ENCODE data around the gene F13A1.

The F13A1 gene

GRCh38 chr6:6319952-6320811, at the start of gene F13A1:
Gene F13A1 (minus strand): TSS chr6:6320662. CDS start chr6:6318664, 1,998 bp downstream.
- DNase-seq = no peak

DNA sequence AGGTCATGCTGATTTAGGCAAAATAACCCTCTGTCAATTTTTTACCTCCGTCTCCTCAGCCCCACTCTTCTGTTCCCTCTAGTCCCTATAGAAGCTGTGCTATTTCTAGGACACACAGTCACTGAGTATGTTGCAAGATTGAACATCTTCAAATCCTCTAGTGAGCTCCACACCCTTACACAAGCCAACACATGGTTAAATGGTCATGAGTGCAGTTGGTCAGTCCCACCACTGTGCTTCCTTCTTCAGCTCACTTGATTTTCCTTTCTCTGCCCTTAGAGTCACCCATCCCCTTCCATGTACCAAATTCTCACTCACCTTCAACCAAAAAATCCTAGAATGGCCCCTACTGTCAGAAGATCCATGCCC, 48.2 kb upstream of the F13A1 start:
- DNase-seq = no peak

DNA sequence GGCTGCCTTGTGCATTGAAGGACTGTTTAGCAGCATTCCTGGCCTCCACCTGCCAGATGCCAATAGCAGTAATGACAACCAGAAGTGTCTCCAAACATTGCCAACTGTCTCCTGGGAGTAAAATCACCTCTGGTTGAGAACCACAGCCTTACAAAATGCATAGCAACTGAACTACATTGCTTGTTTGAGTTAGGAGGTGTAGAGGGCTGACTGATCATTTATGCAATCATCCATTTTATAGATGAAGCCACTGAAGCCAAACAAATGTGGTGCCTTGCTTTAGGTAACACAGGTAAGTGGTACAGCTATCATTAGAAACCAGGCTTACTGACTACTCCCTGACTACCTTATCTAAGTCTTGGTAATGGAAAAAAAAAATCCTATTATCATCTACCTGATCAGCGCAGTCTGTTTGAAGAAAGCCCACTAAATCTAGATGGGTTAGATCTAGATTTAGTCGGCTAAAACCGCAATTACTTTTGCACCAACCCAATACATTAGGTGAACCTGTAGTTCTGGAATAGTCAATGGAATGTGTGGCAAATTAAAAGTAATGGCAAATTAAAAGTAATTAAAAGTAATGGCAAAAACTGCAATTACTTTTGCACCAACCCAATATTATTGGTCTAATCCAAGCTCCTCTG, 47.7 kb upstream of the F13A1 start:
- DNase-seq = no peak

GRCh38 chr6:6366803-6367202, 46.3 kb upstream of the F13A1 start:
- no peak for DNase-seq

- DNase-seq = no peak
Measured at GRCh38 chr6:6365242-6365641, 44.8 kb upstream of the F13A1 start.

GRCh38 chr6:6362056-6362840, 41.8 kb upstream of the F13A1 start:
- DNase-seq = no peak

GRCh38 chr6:6357530-6357929, 37.1 kb upstream of the F13A1 start:
- DNase-seq = no peak

DNA sequence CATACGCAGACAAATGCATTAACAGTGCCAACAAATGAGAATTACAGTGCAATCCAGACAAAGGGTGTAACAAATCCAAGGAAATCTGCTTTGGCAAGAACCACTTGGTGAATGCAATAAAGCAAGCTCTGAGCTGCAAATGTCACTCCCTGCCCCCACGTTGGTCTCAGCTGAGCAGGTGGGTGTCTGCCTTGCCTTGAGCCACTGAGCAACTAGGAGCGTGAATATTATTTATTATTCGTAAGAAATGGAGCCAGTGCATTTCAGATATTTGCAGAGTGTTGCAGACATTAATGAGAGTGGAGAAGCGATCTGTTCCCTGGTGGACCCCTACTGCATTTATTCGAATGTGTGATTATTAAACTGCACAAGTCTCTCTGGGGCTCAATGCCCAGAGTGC, 36.6 kb upstream of the F13A1 start:
- DNase-seq = no peak

GRCh38 chr6:6352772-6353171, 32.3 kb upstream of the F13A1 start:
- no peak for DNase-seq

GRCh38 chr6:6351511-6352025, 31.1 kb upstream of the F13A1 start:
- DNase-seq = no peak

DNA sequence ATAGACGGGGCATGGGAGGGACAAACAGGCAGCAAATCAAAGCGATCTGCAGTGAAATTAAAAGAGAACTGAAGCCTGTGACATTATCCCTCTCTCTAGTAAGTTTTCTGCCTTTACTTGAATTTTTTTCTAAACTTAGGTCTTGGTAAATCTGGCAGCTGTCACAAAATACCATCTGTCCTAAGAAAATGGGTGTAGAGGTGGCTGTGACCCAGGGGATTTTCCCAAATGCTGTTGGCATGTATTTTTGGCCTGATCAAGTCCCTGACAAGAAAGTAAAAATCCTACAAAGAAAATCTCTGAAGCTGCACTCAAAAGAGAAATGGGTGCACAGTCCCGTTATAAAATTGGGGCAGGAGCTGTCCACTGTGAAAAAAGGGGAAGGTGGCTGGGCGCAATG, 30.2 kb upstream of the F13A1 start:
- no peak for DNase-seq

GRCh38 chr6:6348256-6348655, 27.8 kb upstream of the F13A1 start:
- no peak for DNase-seq

- DNase-seq = no peak
Measured at GRCh38 chr6:6346427-6347023, 26.1 kb upstream of the F13A1 start.

- DNase-seq = no peak
Measured at GRCh38 chr6:6333501-6333900, 13.0 kb upstream of the F13A1 start.

- DNase-seq = no peak
Measured at GRCh38 chr6:6332811-6333244, 12.4 kb upstream of the F13A1 start.

- DNase-seq = no peak
Measured at GRCh38 chr6:6331946-6332601, 11.6 kb upstream of the F13A1 start.

DNA sequence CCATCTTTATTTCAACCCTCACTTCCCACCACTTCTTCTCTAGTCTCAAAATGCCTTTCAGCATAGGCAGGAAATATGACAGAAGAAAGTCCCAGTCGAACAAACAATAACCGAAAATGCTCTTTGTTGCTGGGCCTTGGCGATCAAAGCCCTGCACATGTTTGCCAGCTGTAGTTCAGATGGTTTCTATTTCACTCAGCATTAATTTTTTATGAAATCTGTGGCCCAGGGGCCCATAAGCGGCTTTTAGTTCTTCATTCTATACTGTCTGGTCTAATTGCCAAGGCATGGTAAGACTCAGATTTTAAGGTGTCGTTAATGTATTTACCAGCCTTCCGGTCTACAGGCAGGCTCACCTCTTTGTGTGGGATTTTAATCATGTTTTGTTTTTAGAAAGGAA, 10.9 kb upstream of the F13A1 start:
- no peak for DNase-seq

GRCh38 chr6:6330407-6330806, 9.9 kb upstream of the F13A1 start:
- DNase-seq = no peak

GRCh38 chr6:6328451-6328850, 8.0 kb upstream of the F13A1 start:
- no peak for DNase-seq

DNA sequence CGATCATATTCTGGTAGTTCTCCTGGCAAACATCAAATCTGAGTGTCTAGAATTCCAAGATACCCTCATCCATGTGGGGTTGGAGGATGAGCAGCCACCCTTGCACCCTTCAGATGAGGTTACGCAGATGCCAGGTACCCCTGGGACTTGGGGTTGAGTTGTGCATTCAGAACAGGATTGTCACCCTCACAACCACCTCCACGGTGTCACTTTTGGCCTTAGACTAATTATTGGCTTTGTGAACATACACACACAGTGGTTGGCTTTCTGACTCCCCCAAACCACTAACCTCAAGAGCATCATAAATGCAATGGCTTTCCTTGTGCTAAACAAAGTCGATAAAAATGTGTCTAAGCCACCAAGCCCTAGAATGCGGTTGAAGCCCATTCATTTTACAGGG, 2.9 kb upstream of the F13A1 start:
- DNase-seq = no peak

GRCh38 chr6:6320901-6321300, 439 bp upstream of the F13A1 start:
- no peak for DNase-seq
